Fibroblast of lung (primary cell): ENCODE results near the gene TOX2.

Experiments
- EZH2 ChIP-seq: IDR thresholded peaks from 2 replicates; pipeline ENCODE4 v1.5.1; 2012; ENCODE audit warnings: low read length, control low read depth, mild to moderate bottlenecking; ENCODE audit errors: missing control alignments
- TF ChIP-seq, protein P1 (sequence below), 2 donors: IDR thresholded peaks in 1 of 2; conservative IDR thresholded peaks in 1 of 2; 1 replicate in 1 of 2; 2 replicates in 1 of 2; pipeline ENCODE4 v1.5.1; 2011 to 2012; ENCODE audit warnings: low read length in 2 of 2, control low read depth in 1 of 2, inconsistent platforms in 1 of 2, low read depth in 1 of 2, mild to moderate bottlenecking in 1 of 2

DNA sequence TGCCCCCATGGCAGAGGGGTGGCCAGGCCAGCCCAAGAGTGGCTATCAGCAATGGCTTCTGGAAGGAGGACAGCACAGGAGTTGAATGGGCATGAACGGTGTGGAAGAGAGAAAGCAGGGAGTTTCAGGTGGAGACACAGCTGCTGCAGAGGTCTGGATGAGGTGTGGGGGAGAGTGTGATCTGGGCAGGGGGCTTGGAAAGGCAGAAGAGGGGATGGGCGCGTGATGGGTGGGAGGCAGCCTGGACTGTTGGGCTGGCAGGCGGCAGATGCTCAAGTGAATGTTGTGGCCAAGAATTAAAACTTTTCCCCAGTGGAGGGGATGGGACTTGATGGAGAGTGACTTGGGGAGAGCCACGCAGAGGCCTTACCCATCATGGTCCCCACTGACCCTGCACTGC is 46.5 kb downstream of the TOX2 start:
- TF ChIP-seq, protein P1, sequence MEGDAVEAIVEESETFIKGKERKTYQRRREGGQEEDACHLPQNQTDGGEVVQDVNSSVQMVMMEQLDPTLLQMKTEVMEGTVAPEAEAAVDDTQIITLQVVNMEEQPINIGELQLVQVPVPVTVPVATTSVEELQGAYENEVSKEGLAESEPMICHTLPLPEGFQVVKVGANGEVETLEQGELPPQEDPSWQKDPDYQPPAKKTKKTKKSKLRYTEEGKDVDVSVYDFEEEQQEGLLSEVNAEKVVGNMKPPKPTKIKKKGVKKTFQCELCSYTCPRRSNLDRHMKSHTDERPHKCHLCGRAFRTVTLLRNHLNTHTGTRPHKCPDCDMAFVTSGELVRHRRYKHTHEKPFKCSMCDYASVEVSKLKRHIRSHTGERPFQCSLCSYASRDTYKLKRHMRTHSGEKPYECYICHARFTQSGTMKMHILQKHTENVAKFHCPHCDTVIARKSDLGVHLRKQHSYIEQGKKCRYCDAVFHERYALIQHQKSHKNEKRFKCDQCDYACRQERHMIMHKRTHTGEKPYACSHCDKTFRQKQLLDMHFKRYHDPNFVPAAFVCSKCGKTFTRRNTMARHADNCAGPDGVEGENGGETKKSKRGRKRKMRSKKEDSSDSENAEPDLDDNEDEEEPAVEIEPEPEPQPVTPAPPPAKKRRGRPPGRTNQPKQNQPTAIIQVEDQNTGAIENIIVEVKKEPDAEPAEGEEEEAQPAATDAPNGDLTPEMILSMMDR (conservative IDR thresholded peaks at IDR 0.05 in 1 of 2, IDR thresholded peaks at IDR 0.05 in 1 of 2; ENCODE audit: low read depth in 1 of 2, low read length in 2 of 2), result no peak
- TF ChIP-seq EZH2, result no peak
